ENCODE data around the gene IRX3. TPM values are rescaled to one million over a fixed set of nuclear protein-coding genes. Genes with fewer than 3 reads are reported as not detected.

IRX3 gene
- total and polyA plus RNA-seq, 2 donors (not counting 1 experiment from before 2014, with no cell fraction given) = 0.22 to 0.33 TPM

GRCh38 chr16:54331241-54332002 lies 44.8 kb upstream of the IRX3 start:
- H3K79me2 ChIP-seq (ENCODE audit: control insufficient read depth, insufficient read depth, low read length) = no peaks in the 10 kb centered on the region
- no peaks in the 10 kb centered on the region for H3K27me3 ChIP-seq (ENCODE audit: control insufficient read depth, insufficient read depth, low read length)
- H3K4me2 ChIP-seq (ENCODE audit: extremely low read depth, insufficient read depth, low read length) = no peak overlapping the region
- no peak overlapping the region for H2AFZ ChIP-seq (ENCODE audit: low read length)
- H3K9ac ChIP-seq (ENCODE audit: insufficient read depth, low read length) = no peak overlapping the region
- no peaks in the 10 kb centered on the region for H3K36me3 ChIP-seq (ENCODE audit: control insufficient read depth, insufficient read depth, low read length)
- no peaks in the 10 kb centered on the region for H3K9me3 ChIP-seq (ENCODE audit: control insufficient read depth, insufficient read depth, low read depth, low read length)
- no peaks in the 10 kb centered on the region for H4K20me1 ChIP-seq (ENCODE audit: control insufficient read depth, extremely low read depth, insufficient read depth, low read length)
- TF ChIP-seq EZH2 (IDR thresholded peaks at IDR 0.05; ENCODE audit: low read length, missing control alignments) (no peak), CTCF (conservative IDR thresholded peaks at IDR 0.05 in 1 of 2, IDR thresholded peaks at IDR 0.05 in 1 of 2; ENCODE audit: low read depth in 1 of 2, low read length in 2 of 2) (no peak)
- no peaks in the 10 kb centered on the region for H3K4me1 ChIP-seq (ENCODE audit: control insufficient read depth, extremely low read depth, insufficient read depth, low read length)
- no peak overlapping the region for H3K27ac ChIP-seq (ENCODE audit: insufficient read depth, low read length)
- no peak for DNase-seq (ENCODE audit: low read depth in 2 of 2)
- no peak overlapping the region for H3K4me3 ChIP-seq (replicated peaks in 1 of 4; ENCODE audit: control extremely low read depth in 1 of 4, insufficient read depth in 1 of 4, low read depth in 3 of 4, low read length in 4 of 4)

DNA sequence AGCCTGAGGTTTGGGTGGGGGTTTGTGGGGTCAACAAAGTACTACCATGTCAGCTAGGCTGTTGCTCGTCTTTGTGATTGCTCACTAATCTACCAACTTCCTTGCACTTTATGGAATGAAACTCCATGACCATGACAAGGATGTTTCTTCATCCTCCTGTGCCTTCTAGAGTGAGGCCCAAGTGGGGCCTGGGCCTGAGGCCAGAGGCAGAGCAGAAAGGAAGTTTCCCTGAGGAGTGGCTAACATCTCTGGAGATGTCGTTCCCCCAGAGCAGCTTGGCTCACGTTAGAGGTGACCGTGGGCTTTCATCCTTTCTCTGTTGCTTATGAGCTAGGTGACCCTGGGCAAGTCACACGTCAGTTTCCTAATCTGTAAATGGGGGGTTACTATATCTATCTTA lies 41.0 kb upstream of the IRX3 start:
- no peaks in the 10 kb centered on the region for H4K20me1 ChIP-seq (ENCODE audit: control insufficient read depth, extremely low read depth, insufficient read depth, low read length)
- H3K79me2 ChIP-seq (ENCODE audit: control insufficient read depth, insufficient read depth, low read length) = no peaks in the 10 kb centered on the region
- TF ChIP-seq EZH2 (IDR thresholded peaks at IDR 0.05; ENCODE audit: low read length, missing control alignments) (no peak), CTCF (conservative IDR thresholded peaks at IDR 0.05 in 1 of 2, IDR thresholded peaks at IDR 0.05 in 1 of 2; ENCODE audit: low read depth in 1 of 2, low read length in 2 of 2) (no peak)
- no peaks in the 10 kb centered on the region for H3K27me3 ChIP-seq (ENCODE audit: control insufficient read depth, insufficient read depth, low read length)
- no peak overlapping the region for H2AFZ ChIP-seq (ENCODE audit: low read length)
- no peak overlapping the region for H3K9ac ChIP-seq (ENCODE audit: insufficient read depth, low read length)
- no peaks in the 10 kb centered on the region for H3K36me3 ChIP-seq (ENCODE audit: control insufficient read depth, insufficient read depth, low read length)
- H3K9me3 ChIP-seq (ENCODE audit: control insufficient read depth, insufficient read depth, low read depth, low read length) = no peaks in the 10 kb centered on the region
- no peak overlapping the region for H3K27ac ChIP-seq (ENCODE audit: insufficient read depth, low read length)
- no peak for DNase-seq (ENCODE audit: low read depth in 2 of 2)
- no peak overlapping the region for H3K4me3 ChIP-seq (replicated peaks in 1 of 4; ENCODE audit: control extremely low read depth in 1 of 4, insufficient read depth in 1 of 4, low read depth in 3 of 4, low read length in 4 of 4)
- H3K4me1 ChIP-seq (ENCODE audit: control insufficient read depth, extremely low read depth, insufficient read depth, low read length) = no peaks in the 10 kb centered on the region
- H3K4me2 ChIP-seq (ENCODE audit: extremely low read depth, insufficient read depth, low read length) = no peak overlapping the region

DNA sequence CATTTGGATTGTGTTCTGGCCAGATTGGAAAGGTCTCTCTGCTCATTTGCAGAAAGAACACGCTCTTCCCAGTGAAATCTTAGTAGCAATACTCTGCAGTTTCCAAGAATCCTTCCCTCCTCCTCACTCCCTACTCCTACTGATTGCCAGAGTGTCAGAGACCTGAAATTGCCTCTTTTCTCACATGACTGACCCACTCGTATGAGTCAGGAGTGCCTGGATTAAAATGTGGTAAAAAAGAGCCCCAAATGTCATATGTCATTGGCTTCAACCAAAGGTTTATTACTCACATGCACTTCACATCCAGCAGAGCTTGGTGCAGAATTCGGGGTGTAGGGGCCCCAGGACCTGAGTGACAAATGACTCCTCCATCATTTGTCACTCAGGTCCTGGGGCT lies 39.7 kb upstream of the IRX3 start:
- Histone ChIP-seq H3K4me1 (ENCODE audit: control insufficient read depth, extremely low read depth, insufficient read depth, low read length) (no peaks in the 10 kb centered on the region), H3K27me3 (ENCODE audit: control insufficient read depth, insufficient read depth, low read length) (no peaks in the 10 kb centered on the region), H3K79me2 (ENCODE audit: control insufficient read depth, insufficient read depth, low read length) (no peaks in the 10 kb centered on the region), H3K9me3 (ENCODE audit: control insufficient read depth, insufficient read depth, low read depth, low read length) (no peaks in the 10 kb centered on the region), H2AFZ (ENCODE audit: low read length) (no peak overlapping the region), H3K4me3 (replicated peaks in 1 of 4; ENCODE audit: control extremely low read depth in 1 of 4, insufficient read depth in 1 of 4, low read depth in 3 of 4, low read length in 4 of 4) (no peak overlapping the region), H3K4me2 (ENCODE audit: extremely low read depth, insufficient read depth, low read length) (no peak overlapping the region), H3K27ac (ENCODE audit: insufficient read depth, low read length) (no peak overlapping the region), H3K36me3 (ENCODE audit: control insufficient read depth, insufficient read depth, low read length) (no peaks in the 10 kb centered on the region), H3K9ac (ENCODE audit: insufficient read depth, low read length) (no peak overlapping the region), H4K20me1 (ENCODE audit: control insufficient read depth, extremely low read depth, insufficient read depth, low read length) (no peaks in the 10 kb centered on the region)
- no peak for TF ChIP-seq EZH2 (IDR thresholded peaks at IDR 0.05; ENCODE audit: low read length, missing control alignments)
- peak in 1 of 2 donors; percentile 59 for DNase-seq (ENCODE audit: low read depth in 2 of 2)
